ENCODE data around the gene STX10. TPM values are rescaled to one million over a fixed set of nuclear protein-coding genes. Genes with fewer than 3 reads are reported as not detected.

The STX10 gene
- total and polyA plus RNA-seq, 9 of the 15 experiments (the other 6 are each of a cell fraction or from before 2014, with no cell fraction given), result 0.51 to 66.3 (median 31.0) TPM

GRCh38 chr19:13117176-13117771, 32.9 kb downstream of the STX10 start (continued):
- TF ChIP-seq CTCF (IDR thresholded peaks at IDR 0.05 in 2 of 3, conservative IDR thresholded peaks at IDR 0.05 in 1 of 3; ENCODE audit: insufficient read depth in 2 of 3, low read depth in 1 of 3, low read length in 3 of 3) (no peak), NR2C2 (CRISPR knock-in tag; IDR thresholded peaks at IDR 0.05) (no peak), NR2C2 (tag; IDR thresholded peaks at IDR 0.05) (0 out of 2 replicates have a peak, but pooled peaks have one; percentile 5), ZEB2 (IDR thresholded peaks at IDR 0.05) (no peak), CC2D1A (IDR thresholded peaks at IDR 0.05) (no peak), HIVEP1 (CRISPR knock-in tag; IDR thresholded peaks at IDR 0.05) (no peak), HOXB6 (CRISPR knock-in tag; IDR thresholded peaks at IDR 0.05; ENCODE audit: borderline replicate concordance) (no peak), STAG1 (CRISPR knock-in tag; IDR thresholded peaks at IDR 0.05; ENCODE audit: borderline replicate concordance) (no peak), ZBTB40 (IDR thresholded peaks at IDR 0.05) (peak; percentile 53; the same call in 1 of the 2 replicates), ZBTB40 (CRISPR knock-in tag; IDR thresholded peaks at IDR 0.05) (no peak), ZFP1 (CRISPR knock-in tag; IDR thresholded peaks at IDR 0.05) (no peak), FIP1L1 (IDR thresholded peaks at IDR 0.05; ENCODE audit: low read depth, low read length, poor library complexity, severe bottlenecking) (no peak), HMGXB4 (CRISPR knock-in tag; IDR thresholded peaks at IDR 0.05) (0 out of 2 replicates have a peak, but pooled peaks have one; percentile 2)

Measured in K562 (cell line).